ENCODE data around the gene CAMK1G.
A peak's percentile ranks its signal among the peaks of the same experiment; 100 is the strongest.

Gene CAMK1G

DNA sequence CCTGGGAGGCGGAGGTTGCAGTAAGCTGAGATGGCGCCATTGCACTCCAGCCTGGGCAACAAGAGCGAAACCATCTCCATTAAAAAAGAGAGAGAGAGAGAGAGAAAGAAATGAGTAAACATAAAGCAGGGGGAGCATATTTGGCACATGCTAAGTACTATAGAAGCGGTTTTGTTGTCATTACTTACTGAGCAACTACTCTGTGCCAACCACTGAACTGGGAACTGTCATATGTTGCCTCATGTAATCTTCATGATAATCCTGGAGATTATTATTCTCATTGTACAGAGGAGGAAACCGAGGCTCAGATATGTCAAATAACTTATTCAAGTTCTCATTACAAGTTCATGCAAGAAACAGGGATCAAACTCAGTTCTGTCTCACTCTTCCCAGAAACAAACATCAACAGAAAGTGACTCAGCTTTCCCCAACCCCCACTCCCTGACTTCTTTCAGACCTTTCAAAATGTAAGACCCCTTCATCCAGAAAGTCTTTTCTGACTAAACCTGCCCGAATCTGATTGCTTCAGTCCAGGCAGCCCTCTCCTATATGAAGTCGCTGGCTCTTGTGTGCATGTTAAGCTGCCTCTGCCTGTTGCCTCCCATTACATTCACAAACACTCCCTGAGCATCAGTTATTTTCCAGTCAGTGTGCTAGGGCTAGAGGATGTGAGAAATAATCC is 45.2 kb downstream of the CAMK1G start:
- H3K27ac Mint-ChIP-seq = no peak overlapping the region
- H3K9me3 Mint-ChIP-seq = no peaks in the 10 kb centered on the region
- H3K27me3 Mint-ChIP-seq = peaks cover 28% of the 10 kb centered on the region
- H3K4me3 Mint-ChIP-seq = no peak overlapping the region
- peaks cover 31% of the 10 kb centered on the region for H3K4me1 Mint-ChIP-seq
- no peaks in the 10 kb centered on the region for H3K36me3 Mint-ChIP-seq
- no peak for ATAC-seq

DNA sequence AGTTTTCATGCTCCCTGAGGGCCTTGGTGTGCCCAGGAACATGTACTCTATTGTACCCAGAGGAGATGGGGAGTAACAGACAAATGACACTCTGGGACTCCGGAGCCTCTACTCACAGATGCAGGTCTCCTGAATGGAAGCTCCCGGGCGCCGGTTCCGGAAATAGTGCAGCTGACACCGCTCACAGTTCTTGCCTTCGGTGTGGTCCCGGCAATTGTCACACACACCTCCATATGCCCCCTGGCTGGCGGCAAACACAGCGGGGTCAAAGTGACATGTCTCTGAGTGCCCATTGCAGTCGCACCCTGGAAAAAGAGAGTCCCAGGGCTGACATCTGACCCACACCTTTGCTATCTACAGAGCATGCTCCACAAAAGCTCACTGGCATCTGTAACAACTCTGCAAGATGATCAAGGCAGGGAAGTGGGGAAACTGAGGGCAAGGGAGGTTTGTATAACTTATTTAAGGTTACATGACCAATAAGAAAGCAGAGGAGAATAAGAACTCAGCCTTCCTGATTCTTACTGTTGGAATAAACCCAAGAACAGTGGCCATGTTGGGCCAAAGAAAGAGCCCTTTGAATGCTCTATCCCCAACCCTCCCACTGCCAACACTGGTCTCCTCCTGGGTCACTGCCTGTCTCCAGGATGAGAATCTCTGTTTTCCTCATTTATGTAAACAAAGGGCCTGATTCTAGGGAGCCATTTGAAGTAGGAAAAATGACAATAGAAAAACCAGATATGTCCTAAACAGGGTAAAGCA is 46.3 kb downstream of the CAMK1G start:
- Mint-ChIP-seq H3K36me3 (no peaks in the 10 kb centered on the region), H3K4me1 (peaks cover 27% of the 10 kb centered on the region), H3K27me3 (peaks cover 28% of the 10 kb centered on the region), H3K9me3 (no peaks in the 10 kb centered on the region), H3K4me3 (no peak overlapping the region), H3K27ac (no peak overlapping the region)
- no peak for ATAC-seq

DNA sequence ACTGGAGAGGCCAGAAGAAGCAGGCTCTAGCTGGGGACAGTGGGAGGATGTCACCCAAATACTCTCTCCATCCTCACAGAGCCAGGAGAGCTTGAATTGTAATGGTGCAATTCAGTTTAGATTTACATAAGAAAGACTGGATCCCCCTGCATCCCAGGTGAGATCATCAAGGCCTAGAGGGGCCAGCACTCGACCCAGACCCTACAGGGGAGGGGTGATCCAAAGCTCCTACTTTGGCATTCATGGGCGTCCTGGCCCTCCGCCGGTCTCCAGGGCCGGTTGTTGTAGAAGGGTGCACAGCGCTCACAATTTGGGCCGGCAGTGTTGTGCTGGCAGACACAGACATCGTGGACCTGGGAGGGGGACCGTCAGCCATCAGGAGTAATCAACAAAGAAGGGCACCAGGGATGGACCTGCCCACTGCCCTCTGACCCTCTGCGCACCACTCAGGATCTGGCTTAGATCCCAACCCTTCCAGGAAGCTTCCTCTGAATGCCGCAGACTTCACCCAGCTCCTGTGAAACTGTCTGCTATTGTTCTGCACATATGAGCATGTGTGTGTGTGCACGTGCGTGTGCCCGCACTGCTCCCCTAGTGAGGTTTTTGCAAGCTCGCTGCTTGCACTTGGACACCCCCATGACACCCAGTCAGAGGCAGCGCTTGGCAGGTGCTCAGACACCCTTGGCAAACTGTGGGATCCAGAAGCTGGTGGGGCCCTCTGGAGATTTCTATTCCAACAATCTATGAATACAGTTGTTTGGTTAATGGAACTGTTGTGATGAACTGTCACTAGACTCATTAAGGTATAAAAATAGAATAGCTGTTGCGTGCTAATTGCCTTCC is 47.1 kb downstream of the CAMK1G start:
- H3K9me3 Mint-ChIP-seq = no peaks in the 10 kb centered on the region
- H3K27me3 Mint-ChIP-seq = peaks cover 28% of the 10 kb centered on the region
- no peak for ATAC-seq
- no peak overlapping the region for H3K4me3 Mint-ChIP-seq
- no peaks in the 10 kb centered on the region for H3K36me3 Mint-ChIP-seq
- no peak overlapping the region for H3K27ac Mint-ChIP-seq
- peaks cover 26% of the 10 kb centered on the region for H3K4me1 Mint-ChIP-seq

DNA sequence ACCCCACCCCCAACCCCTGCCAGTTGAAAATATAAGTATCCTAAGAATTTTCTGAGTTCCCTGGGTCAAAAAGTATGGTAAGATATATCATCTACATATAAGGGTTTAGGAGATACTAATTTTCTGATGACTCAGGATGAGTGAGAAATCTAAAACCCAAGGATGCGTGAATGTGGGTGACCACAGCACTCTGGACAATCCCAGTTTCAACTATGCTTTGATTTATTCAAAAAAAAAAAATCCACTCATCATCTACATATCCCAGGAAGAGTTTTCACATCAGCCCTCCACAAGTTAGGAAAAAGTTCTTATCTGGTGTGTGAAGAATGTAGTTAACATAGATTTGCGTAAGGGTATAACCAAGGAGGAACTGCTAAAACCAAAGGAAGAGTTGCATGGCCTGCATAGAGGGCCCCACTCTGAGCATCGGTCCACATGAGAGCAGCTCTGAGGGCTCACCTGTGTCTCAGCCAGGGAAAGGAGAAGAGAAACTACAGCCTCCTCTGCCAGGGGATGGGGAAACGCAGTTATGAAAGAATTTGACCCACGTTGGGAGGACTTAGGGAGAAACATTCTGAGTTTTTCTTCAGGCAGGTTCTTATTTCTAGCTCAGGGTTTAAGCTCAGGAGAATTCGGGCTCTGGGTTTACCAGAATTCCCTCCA is 50.0 kb downstream of the CAMK1G start:
- peak; percentile 74 for ATAC-seq
- Mint-ChIP-seq H3K4me1 (peaks cover 20% of the 10 kb centered on the region), H3K36me3 (no peaks in the 10 kb centered on the region), H3K9me3 (no peaks in the 10 kb centered on the region), H3K4me3 (no peak overlapping the region), H3K27me3 (peaks cover 28% of the 10 kb centered on the region), H3K27ac (no peak overlapping the region)

DNA sequence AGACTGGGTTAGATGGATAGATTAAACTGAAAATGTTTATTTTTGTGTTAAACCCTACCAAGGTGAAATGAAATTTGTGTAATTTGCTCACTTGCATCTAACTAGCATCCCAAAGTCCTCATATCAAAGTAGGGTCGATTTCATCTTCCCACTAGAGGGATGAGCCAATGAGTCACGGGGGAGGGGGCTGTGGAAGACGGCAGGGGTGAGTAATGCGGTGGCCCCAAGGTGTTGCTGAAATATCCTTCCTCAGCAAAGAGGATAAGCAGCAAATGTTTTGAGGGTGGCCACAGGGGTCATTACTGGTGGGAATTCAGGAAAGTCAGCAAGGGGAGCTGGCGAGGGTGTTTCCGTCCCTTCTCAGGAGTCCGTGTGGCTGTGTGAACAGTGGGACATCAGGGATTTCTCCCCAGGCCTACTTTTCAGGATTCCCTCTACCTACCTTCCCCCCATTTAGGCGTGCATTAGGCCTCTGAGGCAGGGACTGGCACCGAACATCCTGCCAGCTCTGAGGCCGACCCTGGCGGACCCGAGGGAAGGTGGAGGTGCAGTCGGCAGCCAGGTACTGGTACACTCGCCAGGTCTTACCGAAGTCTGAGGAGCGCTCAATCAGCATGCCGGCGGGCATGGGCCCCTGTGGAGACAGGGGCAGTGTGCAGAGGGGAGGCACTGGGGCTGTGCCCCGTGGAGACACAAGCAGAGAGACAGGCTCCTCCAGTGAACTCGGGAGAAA is 50.7 kb downstream of the CAMK1G start:
- H3K36me3 Mint-ChIP-seq = no peaks in the 10 kb centered on the region
- peaks cover 28% of the 10 kb centered on the region for H3K27me3 Mint-ChIP-seq
- H3K4me3 Mint-ChIP-seq = no peak overlapping the region
- no peak overlapping the region for H3K27ac Mint-ChIP-seq
- H3K9me3 Mint-ChIP-seq = no peaks in the 10 kb centered on the region
- H3K4me1 Mint-ChIP-seq = peaks cover 20% of the 10 kb centered on the region
- ATAC-seq = no peak

DNA sequence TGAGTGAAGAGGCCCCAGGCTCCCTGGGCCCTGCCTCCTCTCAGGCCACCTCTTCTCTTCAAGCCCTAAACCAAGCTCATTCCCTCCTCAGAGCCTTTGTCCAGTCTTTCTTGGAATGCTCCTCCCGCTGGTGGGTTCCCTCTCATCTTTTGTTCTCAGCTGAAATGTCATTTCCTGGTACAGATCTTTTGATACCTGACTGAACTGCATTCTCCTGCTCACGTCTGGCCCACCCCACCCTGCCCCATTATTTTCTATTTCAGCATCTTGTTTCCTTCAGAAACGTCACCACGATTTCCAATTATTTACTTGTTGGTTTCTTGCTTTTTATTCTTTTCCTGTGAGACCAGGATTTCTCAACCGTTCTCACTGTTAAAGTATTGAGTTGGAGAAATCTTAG is 52.3 kb downstream of the CAMK1G start:
- no peak overlapping the region for H3K27ac Mint-ChIP-seq
- peaks cover 20% of the 10 kb centered on the region for H3K4me1 Mint-ChIP-seq
- no peaks in the 10 kb centered on the region for H3K36me3 Mint-ChIP-seq
- H3K4me3 Mint-ChIP-seq = no peak overlapping the region
- no peak for ATAC-seq
- H3K9me3 Mint-ChIP-seq = no peaks in the 10 kb centered on the region
- H3K27me3 Mint-ChIP-seq = peaks cover 25% of the 10 kb centered on the region

DNA sequence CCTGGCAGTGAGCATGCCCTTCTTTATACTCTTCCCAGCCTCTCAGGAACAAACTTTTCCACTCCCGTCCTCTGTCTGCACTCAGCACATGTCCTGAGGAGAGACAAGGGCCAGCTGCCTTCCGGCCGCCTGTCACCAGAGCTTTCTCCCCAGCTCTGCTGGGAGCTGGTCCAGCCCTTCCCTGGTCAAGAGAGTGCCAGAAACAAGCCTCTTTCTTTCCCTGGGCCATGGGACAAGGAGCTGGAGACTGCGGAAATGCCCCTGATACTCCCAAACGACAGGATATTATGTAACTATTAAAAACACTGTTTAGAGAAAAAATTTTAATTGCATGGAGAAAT is 58.3 kb downstream of the CAMK1G start:
- Mint-ChIP-seq H3K27me3 (peaks cover 25% of the 10 kb centered on the region), H3K27ac (no peak overlapping the region), H3K9me3 (no peaks in the 10 kb centered on the region), H3K4me1 (peaks cover 5% of the 10 kb centered on the region), H3K36me3 (no peaks in the 10 kb centered on the region), H3K4me3 (no peak overlapping the region)
- no peak for ATAC-seq

DNA sequence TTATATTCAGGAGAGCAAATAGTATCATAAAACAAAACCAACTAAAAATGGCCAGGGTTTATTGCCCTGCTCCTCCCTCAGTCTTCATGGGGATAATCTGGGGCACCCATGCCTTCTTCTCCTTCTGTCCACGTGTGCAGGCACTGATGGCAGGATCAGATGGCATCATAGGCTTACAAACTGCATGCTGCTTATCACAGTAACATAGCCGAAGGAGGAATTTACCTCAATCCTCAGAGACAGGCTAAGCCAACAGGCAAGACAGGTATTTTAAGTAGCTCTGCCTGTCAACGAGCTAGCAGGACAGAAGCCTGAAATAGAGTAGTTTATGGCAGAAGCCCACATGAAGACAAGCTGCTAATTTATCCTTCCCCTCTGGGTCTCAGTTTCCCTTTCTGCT is 59.3 kb downstream of the CAMK1G start:
- no peaks in the 10 kb centered on the region for H3K9me3 Mint-ChIP-seq
- no peak overlapping the region for H3K4me3 Mint-ChIP-seq
- peaks cover 5% of the 10 kb centered on the region for H3K4me1 Mint-ChIP-seq
- no peak overlapping the region for H3K27ac Mint-ChIP-seq
- H3K27me3 Mint-ChIP-seq = peaks cover 22% of the 10 kb centered on the region
- no peaks in the 10 kb centered on the region for H3K36me3 Mint-ChIP-seq
- no peak for ATAC-seq

DNA sequence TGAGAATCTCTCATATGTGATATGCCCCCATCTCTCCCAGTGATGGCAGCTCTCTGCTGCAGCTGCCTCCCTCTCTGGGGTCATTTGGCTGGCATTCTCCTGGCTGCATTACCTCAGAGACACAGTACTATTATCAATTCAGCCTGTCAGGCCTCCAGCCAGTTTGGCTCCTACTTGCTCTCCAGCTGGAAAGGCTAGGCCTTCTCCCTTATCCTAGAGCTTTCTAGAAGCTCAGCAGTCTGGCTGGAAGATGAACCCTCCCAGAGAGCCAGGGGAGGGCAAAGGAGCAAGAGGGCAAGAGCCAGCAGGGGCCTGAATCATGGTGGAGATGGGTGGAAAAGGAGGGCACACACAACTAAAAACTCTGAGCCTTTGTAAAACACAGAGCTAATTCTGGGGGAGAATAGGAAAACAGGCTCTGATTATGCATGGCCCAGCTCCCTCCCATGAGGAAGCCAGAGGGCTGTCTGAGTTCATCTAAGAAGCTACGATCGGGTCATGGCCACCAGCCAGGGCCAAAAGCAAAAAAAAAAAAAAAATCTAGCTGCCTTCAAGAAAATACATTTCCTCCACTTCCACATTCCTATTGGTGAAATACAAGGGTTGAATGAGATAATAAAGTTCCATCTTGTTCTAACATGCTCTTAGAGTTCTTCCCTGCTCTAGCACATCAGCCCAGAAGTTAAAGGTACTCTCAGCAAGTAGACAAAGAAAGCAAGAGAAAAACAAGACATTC is 59.9 kb downstream of the CAMK1G start:
- H3K4me3 Mint-ChIP-seq = no peak overlapping the region
- H3K27ac Mint-ChIP-seq = no peak overlapping the region
- H3K27me3 Mint-ChIP-seq = peaks cover 16% of the 10 kb centered on the region
- H3K4me1 Mint-ChIP-seq = peaks cover 5% of the 10 kb centered on the region
- no peaks in the 10 kb centered on the region for H3K9me3 Mint-ChIP-seq
- no peaks in the 10 kb centered on the region for H3K36me3 Mint-ChIP-seq
- ATAC-seq = no peak

DNA sequence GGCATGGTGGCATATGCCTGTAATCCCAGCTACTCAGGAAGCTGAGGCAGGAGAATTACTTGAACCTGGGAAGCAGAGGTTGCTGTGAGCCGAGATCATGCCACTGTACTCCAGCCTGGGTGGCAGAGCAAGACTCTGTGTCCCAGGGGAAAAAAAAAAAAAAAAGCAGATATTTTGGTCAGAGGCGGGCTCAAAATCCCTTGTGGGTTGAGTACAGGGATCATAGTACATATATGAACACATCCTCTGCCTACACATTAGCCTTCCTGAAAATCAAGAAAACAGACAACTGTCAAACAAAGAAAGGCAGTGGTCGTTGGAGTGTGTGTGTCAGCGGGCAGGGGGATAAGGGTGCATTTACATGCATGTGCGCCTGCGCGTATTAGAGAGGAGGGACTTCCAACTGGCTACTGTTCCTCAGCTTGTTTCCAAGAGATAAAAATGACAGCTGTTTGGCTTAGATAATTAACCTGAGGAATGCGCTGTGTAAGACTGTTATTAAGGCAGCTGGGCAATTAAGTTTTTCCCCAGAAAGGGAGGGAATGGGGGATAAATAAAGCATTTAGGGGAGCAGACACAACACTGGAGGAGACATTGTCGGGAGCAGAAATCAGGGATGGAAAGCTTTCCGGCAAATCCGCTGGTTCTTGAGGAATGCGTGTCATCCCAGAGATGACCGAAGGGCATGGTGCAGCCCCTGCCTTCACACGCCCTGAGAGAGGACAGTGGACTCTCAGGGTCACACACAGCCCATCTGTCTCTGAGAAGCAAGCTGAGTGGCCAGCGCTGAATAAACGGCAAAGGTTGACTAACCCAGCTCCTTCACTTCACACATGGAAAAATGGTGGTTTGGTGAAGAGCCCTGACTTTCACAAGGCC is 62.3 kb downstream of the CAMK1G start:
- Mint-ChIP-seq H3K27me3 (peaks cover 9% of the 10 kb centered on the region), H3K9me3 (no peaks in the 10 kb centered on the region), H3K36me3 (no peaks in the 10 kb centered on the region), H3K27ac (no peak overlapping the region), H3K4me1 (peaks cover 5% of the 10 kb centered on the region), H3K4me3 (no peak overlapping the region)
- ATAC-seq = no peak

DNA sequence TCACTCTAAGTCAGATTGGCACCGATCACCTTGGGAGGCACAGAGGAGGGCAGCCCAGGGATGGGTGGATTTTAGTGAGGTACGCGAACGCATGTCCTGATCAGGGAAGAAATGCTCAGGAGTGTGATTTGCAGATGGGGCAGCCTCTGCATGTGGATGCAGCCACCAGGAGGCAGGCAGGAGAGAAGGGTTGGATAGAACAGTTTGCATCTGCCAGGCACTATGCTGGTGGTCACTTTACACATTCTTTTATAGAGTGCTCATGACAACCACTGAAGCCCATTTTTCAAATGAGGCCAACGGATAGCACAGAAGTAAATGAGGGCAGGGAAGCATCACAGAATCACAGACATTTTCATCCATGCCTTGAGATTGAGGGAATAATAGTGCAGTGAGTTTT is 63.0 kb downstream of the CAMK1G start:
- Mint-ChIP-seq H3K27me3 (peaks cover 9% of the 10 kb centered on the region), H3K27ac (no peak overlapping the region), H3K36me3 (no peaks in the 10 kb centered on the region), H3K9me3 (no peaks in the 10 kb centered on the region), H3K4me1 (peaks cover 11% of the 10 kb centered on the region), H3K4me3 (no peak overlapping the region)
- no peak for ATAC-seq

DNA sequence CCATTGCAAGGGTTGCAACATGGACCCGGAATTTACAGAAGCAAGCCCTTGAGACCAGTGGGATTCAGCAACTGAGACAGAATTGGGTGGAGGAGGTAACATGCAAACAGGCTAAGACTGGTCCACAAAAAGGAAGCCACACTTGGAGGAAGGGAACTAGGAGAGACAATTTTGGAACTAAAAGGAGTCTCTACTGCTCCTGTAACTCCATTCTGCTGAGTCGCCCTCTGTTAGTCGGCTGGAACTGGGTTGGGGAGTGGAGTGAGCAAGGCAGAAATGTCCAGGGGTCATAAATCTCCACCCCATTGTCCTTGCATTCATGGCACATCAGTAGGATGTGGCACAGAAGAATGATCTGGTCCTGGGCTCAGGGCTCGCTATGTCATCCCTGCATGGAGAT is 63.6 kb downstream of the CAMK1G start:
- H3K4me3 Mint-ChIP-seq = no peak overlapping the region
- no peak overlapping the region for H3K27ac Mint-ChIP-seq
- H3K36me3 Mint-ChIP-seq = no peaks in the 10 kb centered on the region
- H3K27me3 Mint-ChIP-seq = peaks cover 9% of the 10 kb centered on the region
- H3K9me3 Mint-ChIP-seq = no peaks in the 10 kb centered on the region
- no peak for ATAC-seq
- peaks cover 17% of the 10 kb centered on the region for H3K4me1 Mint-ChIP-seq

DNA sequence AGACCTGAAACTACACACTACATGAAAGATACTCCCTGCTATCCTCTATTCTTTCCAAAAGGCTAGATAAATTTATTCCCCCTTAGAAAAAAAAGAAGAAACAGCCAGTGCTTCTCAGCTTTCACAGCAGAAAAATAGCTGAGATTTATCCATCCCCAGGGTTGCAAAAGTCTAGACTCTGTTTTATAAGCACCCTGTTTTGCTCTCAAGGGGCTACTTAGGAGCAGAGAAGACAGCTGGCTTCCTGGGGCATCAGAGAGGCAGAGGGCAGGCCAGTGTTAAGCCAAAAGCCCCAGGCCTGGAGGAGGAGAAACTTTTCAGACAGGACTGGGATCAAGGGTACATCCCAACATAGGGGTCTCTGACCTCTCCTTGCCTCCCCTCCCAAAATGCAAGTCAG is 64.8 kb downstream of the CAMK1G start:
- no peaks in the 10 kb centered on the region for H3K9me3 Mint-ChIP-seq
- peaks cover 18% of the 10 kb centered on the region for H3K4me1 Mint-ChIP-seq
- H3K4me3 Mint-ChIP-seq = no peak overlapping the region
- ATAC-seq = no peak
- H3K27ac Mint-ChIP-seq = no peak overlapping the region
- H3K36me3 Mint-ChIP-seq = no peaks in the 10 kb centered on the region
- peaks cover 9% of the 10 kb centered on the region for H3K27me3 Mint-ChIP-seq
